ENCODE data around the gene B3GAT3. TPM values are rescaled to one million over a fixed set of nuclear protein-coding genes. Genes with fewer than 3 reads are reported as not detected.
A peak's percentile ranks its signal among the peaks of the same experiment; 100 is the strongest.
"Not testable (repeated sequence)": the region's sequence is repeated elsewhere in the genome, so short reads cannot be mapped to it uniquely, and the experiment has no call there.

The B3GAT3 gene
- total RNA-seq, 4 donors from 2014 or later, result 17.7 to 50.4 (median 23.1) TPM

GRCh38 chr11:62573592-62574362, 48.0 kb downstream of the B3GAT3 start, which contains the start of gene EEF1G:
EEF1G (minus strand) TSS chr11:62573891; CDS start chr11:62573842, 49 bp downstream.
- H3K4me1 ChIP-seq, result peaks cover 0 to 12% of the 10 kb centered on the region in 2 donors
- H3K27ac ChIP-seq, result peak within 1 kb of the TSS; percentile 95 to 99
- intact Hi-C loops (cut with DNase I; ENCODE audit: low total_unique reads), result no loop called here
- DNase-seq, result peak; percentile 99
- no peaks in the 10 kb centered on the region for H3K36me3 ChIP-seq
- peak within 1 kb of the TSS; percentile 62 to 95 for H3K4me3 ChIP-seq
- no peaks in the 10 kb centered on the region for H3K9me3 ChIP-seq
- no peaks in the 10 kb centered on the region for H3K27me3 ChIP-seq
- TF ChIP-seq CTCF (IDR thresholded peaks at IDR 0.05) (peak in 2 of 4 experiments; percentile 10 to 20), POLR2A (IDR thresholded peaks at IDR 0.05) (peak; percentile 85 to 97)

GRCh38 chr11:62573006-62573591, 48.7 kb downstream of the B3GAT3 start:
- intact Hi-C loops (cut with DNase I; ENCODE audit: low total_unique reads), result no loop called here
- TF ChIP-seq POLR2A (IDR thresholded peaks at IDR 0.05) (no peak), CTCF (IDR thresholded peaks at IDR 0.05) (no peak)
- Histone ChIP-seq H3K9me3 (no peaks in the 10 kb centered on the region), H3K4me1 (peaks cover 0 to 12% of the 10 kb centered on the region in 2 donors), H3K4me3 (peak overlapping the region; percentile 57 to 95), H3K36me3 (no peaks in the 10 kb centered on the region), H3K27me3 (no peaks in the 10 kb centered on the region), H3K27ac (peak overlapping the region; percentile 77 to 90)
- no peak for DNase-seq

GRCh38 chr11:62572431-62572830, 49.4 kb downstream of the B3GAT3 start:
- intact Hi-C loops (cut with DNase I; ENCODE audit: low total_unique reads), result no loop called here
- no peak for TF ChIP-seq CTCF (IDR thresholded peaks at IDR 0.05)
- no peak for TF ChIP-seq POLR2A (IDR thresholded peaks at IDR 0.05)
- Histone ChIP-seq H3K27ac (peak overlapping the region; percentile 77 to 90), H3K27me3 (no peaks in the 10 kb centered on the region), H3K4me3 (peak overlapping the region; percentile 57 to 95), H3K4me1 (peaks cover 0 to 17% of the 10 kb centered on the region in 2 donors), H3K36me3 (no peaks in the 10 kb centered on the region), H3K9me3 (no peaks in the 10 kb centered on the region)
- DNase-seq, result no peak

- H3K36me3 ChIP-seq; H3K27me3 ChIP-seq; H3K9me3 ChIP-seq; H3K27ac ChIP-seq; H3K4me3 ChIP-seq; DNase-seq; intact Hi-C loops (cut with DNase I; ENCODE audit: low total_unique reads): not testable (repeated sequence)
- H3K4me1 ChIP-seq, result peaks cover 0 to 17% of the 10 kb centered on the region in 2 donors
Measured at GRCh38 chr11:62571493-62571892, 50.3 kb downstream of the B3GAT3 start.

- H3K36me3 ChIP-seq; H3K27me3 ChIP-seq; H3K4me3 ChIP-seq; H3K27ac ChIP-seq; intact Hi-C loops (cut with DNase I; ENCODE audit: low total_unique reads); H3K9me3 ChIP-seq; DNase-seq: not testable (repeated sequence)
- peaks cover 0 to 15% of the 10 kb centered on the region in 2 donors for H3K4me1 ChIP-seq
Measured at GRCh38 chr11:62570903-62571302, 50.9 kb downstream of the B3GAT3 start.

GRCh38 chr11:62569611-62570010, 52.2 kb downstream of the B3GAT3 start:
- H3K9me3 ChIP-seq, result no peaks in the 10 kb centered on the region
- no peak for TF ChIP-seq CTCF (IDR thresholded peaks at IDR 0.05)
- TF ChIP-seq POLR2A (IDR thresholded peaks at IDR 0.05), result no peak
- no peak overlapping the region for H3K27ac ChIP-seq
- H3K36me3 ChIP-seq, result no peaks in the 10 kb centered on the region
- H3K27me3 ChIP-seq, result no peaks in the 10 kb centered on the region
- peaks cover 0 to 5% of the 10 kb centered on the region in 2 donors for H3K4me1 ChIP-seq
- H3K4me3 ChIP-seq, result no peak overlapping the region
- intact Hi-C loops (cut with DNase I; ENCODE audit: low total_unique reads), result no loop called here
- DNase-seq, result no peak
